ENCODE results near the gene DRICH1.
"Not testable (repeated sequence)": the region's sequence is repeated elsewhere in the genome, so short reads cannot be mapped to it uniquely, and the experiment has no call there.

The DRICH1 gene

DNA sequence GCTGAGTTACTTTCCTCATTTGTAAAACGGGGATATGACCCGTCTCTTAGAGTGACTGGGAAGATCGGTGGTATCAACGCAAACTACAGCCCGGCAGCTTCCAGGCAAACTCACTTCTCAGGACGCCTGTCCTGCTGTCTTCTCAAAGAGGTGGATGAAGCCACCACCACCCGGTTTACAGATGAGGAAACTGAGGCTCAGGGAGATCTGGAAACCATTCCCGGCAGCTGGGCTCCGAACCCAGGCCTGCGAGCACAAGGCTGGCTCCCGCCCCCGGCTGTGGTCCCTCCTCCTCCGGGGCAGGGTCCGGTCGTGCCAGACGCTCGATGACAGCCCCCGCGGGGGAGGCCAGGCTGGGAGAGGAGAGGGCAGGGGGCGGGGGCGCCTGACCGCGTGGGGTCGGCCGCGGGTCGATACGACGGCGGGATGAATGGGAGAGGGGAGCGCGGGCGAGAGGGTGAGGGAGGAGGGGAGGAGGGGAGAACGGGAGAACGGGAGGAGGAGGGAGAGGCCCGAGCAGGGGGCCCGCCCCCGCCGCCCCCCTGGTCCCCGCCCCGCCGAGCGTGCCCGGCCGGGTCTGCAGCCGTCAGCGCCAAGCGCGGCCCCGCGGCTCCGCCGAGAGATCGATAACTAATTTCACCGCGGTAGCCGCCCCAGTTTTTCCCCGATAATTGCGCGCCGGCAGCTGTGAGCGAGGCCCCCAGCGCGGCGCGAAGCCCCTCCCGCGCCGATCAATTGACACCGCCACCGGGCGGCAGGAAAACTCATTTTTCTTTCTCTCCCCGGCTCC is 66.0 kb downstream of the DRICH1 start:
- DNase-seq, result no peak

DNA sequence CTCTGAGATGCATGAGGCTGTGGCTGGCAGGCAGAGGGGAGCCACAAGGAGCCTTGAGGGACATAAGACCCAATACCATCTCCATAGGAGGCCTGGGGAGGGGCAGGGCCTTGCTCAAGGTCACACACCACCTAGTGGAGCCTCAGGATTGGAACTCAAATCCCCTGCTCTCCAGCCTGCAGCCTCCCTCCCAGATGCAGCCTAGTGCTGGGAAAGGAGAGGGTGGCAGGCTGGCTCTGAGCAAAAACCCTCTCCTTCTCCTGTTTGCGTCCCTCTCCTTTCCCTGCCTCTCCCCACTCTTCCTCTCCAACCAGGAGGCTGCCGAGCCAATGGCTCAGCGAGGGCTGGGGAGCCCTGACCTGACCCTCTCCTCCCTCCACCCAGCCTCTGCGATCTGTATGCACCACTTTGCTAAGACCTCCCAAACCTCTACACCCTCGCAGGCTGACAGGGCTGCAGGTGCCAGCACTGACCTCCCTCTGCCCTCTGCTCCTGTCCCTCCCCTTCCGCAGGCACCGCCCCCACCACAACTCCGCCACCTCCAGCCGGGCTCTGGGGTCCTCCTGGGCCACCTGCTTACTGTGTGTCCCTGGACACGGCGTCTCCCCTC is 66.7 kb downstream of the DRICH1 start:
- DNase-seq, result peak in 1 of 2 experiments; percentile 7

GRCh38 chr22:23564276-23564675 is 67.8 kb downstream of the DRICH1 start:
- DNase-seq, result no peak

- no peak for DNase-seq
Observed at GRCh38 chr22:23563111-23563510, 69.0 kb downstream of the DRICH1 start.

GRCh38 chr22:23562186-23562585 is 69.9 kb downstream of the DRICH1 start:
- no peak for DNase-seq

GRCh38 chr22:23561025-23561510 is 71.1 kb downstream of the DRICH1 start:
- DNase-seq, result not testable (repeated sequence)

- not testable (repeated sequence) for DNase-seq
Observed at GRCh38 chr22:23560215-23560614, 71.9 kb downstream of the DRICH1 start.

All from NCI-H1930 (cell line).